ENCODE results near the gene CCDC170.

The CCDC170 gene

GRCh38 chr6:151630387-151630786 is 136.6 kb downstream of the CCDC170 start:
- no peak overlapping the region for H3K27ac Mint-ChIP-seq
- H3K4me1 Mint-ChIP-seq (ENCODE audit: low read depth): peaks cover 3% of the 10 kb centered on the region
- H3K4me3 Mint-ChIP-seq: no peak overlapping the region
- no peaks in the 10 kb centered on the region for H3K36me3 Mint-ChIP-seq (ENCODE audit: low read depth)
- no peaks in the 10 kb centered on the region for H3K27me3 Mint-ChIP-seq (ENCODE audit: low read depth)
- H3K9me3 Mint-ChIP-seq: no peaks in the 10 kb centered on the region

- H3K36me3 Mint-ChIP-seq (ENCODE audit: low read depth): no peaks in the 10 kb centered on the region
Measured at GRCh38 chr6:151630991-151631655, 137.3 kb downstream of the CCDC170 start.

GRCh38 chr6:151632415-151632987 is 138.7 kb downstream of the CCDC170 start:
- no peaks in the 10 kb centered on the region for H3K27me3 Mint-ChIP-seq (ENCODE audit: low read depth)
- no peaks in the 10 kb centered on the region for H3K36me3 Mint-ChIP-seq (ENCODE audit: low read depth)
- peaks cover 3% of the 10 kb centered on the region for H3K4me1 Mint-ChIP-seq (ENCODE audit: low read depth)
- no peak overlapping the region for H3K27ac Mint-ChIP-seq
- peaks cover 1% of the 10 kb centered on the region for H3K9me3 Mint-ChIP-seq
- no peak overlapping the region for H3K4me3 Mint-ChIP-seq

More at GRCh38 chr6:151630991-151631655, 137.3 kb downstream of the CCDC170 start:
- Mint-ChIP-seq H3K4me3 (no peak overlapping the region), H3K27me3 (ENCODE audit: low read depth) (no peaks in the 10 kb centered on the region), H3K4me1 (ENCODE audit: low read depth) (peaks cover 3% of the 10 kb centered on the region), H3K9me3 (no peaks in the 10 kb centered on the region), H3K27ac (no peak overlapping the region)

GRCh38 chr6:151633526-151634335 is 139.9 kb downstream of the CCDC170 start:
- Mint-ChIP-seq H3K4me1 (ENCODE audit: low read depth) (no peaks in the 10 kb centered on the region), H3K36me3 (ENCODE audit: low read depth) (no peaks in the 10 kb centered on the region), H3K4me3 (no peak overlapping the region), H3K27ac (no peak overlapping the region), H3K27me3 (ENCODE audit: low read depth) (peaks cover 3% of the 10 kb centered on the region), H3K9me3 (peaks cover 9% of the 10 kb centered on the region)

DNA sequence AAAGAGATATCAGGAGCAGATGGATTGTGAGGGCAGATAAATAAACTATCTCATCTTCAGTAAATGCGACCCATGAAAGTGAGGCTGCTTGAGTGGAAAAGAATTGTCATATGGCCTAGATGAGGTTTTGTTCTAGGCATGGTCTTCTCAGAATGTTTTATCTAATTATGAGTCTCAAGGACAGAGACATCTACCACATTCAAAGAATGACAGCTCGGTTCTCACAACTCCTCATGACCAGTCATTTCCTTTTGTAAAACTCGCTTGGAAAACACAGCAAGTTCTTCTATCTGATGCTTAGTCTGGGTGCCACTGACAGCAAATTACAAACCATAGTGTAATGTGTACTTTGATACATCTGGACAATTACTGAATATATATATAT is 140.5 kb downstream of the CCDC170 start:
- Mint-ChIP-seq H3K4me1 (ENCODE audit: low read depth) (no peaks in the 10 kb centered on the region), H3K27ac (no peak overlapping the region), H3K27me3 (ENCODE audit: low read depth) (peaks cover 3% of the 10 kb centered on the region), H3K9me3 (peaks cover 9% of the 10 kb centered on the region), H3K4me3 (no peak overlapping the region), H3K36me3 (ENCODE audit: low read depth) (no peaks in the 10 kb centered on the region)

- H3K4me3 Mint-ChIP-seq: no peak overlapping the region
- no peak overlapping the region for H3K27ac Mint-ChIP-seq
- peaks cover 9% of the 10 kb centered on the region for H3K9me3 Mint-ChIP-seq
- H3K27me3 Mint-ChIP-seq (ENCODE audit: low read depth): peaks cover 8% of the 10 kb centered on the region
- H3K4me1 Mint-ChIP-seq (ENCODE audit: low read depth): no peaks in the 10 kb centered on the region
- no peaks in the 10 kb centered on the region for H3K36me3 Mint-ChIP-seq (ENCODE audit: low read depth)
Measured at GRCh38 chr6:151635741-151636140, 141.9 kb downstream of the CCDC170 start.

GRCh38 chr6:151637814-151638213 is 144.0 kb downstream of the CCDC170 start:
- no peaks in the 10 kb centered on the region for H3K36me3 Mint-ChIP-seq (ENCODE audit: low read depth)
- H3K9me3 Mint-ChIP-seq: peaks cover 12% of the 10 kb centered on the region
- no peak overlapping the region for H3K27ac Mint-ChIP-seq
- H3K27me3 Mint-ChIP-seq (ENCODE audit: low read depth): peaks cover 10% of the 10 kb centered on the region
- H3K4me3 Mint-ChIP-seq: no peak overlapping the region
- no peaks in the 10 kb centered on the region for H3K4me1 Mint-ChIP-seq (ENCODE audit: low read depth)

- Mint-ChIP-seq H3K9me3 (peaks cover 12% of the 10 kb centered on the region), H3K36me3 (ENCODE audit: low read depth) (no peaks in the 10 kb centered on the region), H3K4me3 (no peak overlapping the region), H3K27me3 (ENCODE audit: low read depth) (peaks cover 13% of the 10 kb centered on the region), H3K27ac (no peak overlapping the region), H3K4me1 (ENCODE audit: low read depth) (no peaks in the 10 kb centered on the region)
Measured at GRCh38 chr6:151639750-151640149, 145.9 kb downstream of the CCDC170 start.

GRCh38 chr6:151641028-151641427 is 147.2 kb downstream of the CCDC170 start:
- H3K9me3 Mint-ChIP-seq: peaks cover 12% of the 10 kb centered on the region
- peaks cover 21% of the 10 kb centered on the region for H3K27me3 Mint-ChIP-seq (ENCODE audit: low read depth)
- H3K27ac Mint-ChIP-seq: no peak overlapping the region
- no peak overlapping the region for H3K4me3 Mint-ChIP-seq
- H3K36me3 Mint-ChIP-seq (ENCODE audit: low read depth): no peaks in the 10 kb centered on the region
- H3K4me1 Mint-ChIP-seq (ENCODE audit: low read depth): peaks cover 3% of the 10 kb centered on the region

- H3K27me3 Mint-ChIP-seq (ENCODE audit: low read depth): peaks cover 19% of the 10 kb centered on the region
- no peaks in the 10 kb centered on the region for H3K9me3 Mint-ChIP-seq
- no peak overlapping the region for H3K27ac Mint-ChIP-seq
- no peak overlapping the region for H3K4me3 Mint-ChIP-seq
- no peaks in the 10 kb centered on the region for H3K36me3 Mint-ChIP-seq (ENCODE audit: low read depth)
- H3K4me1 Mint-ChIP-seq (ENCODE audit: low read depth): peaks cover 3% of the 10 kb centered on the region
Measured at GRCh38 chr6:151647976-151648639, 154.3 kb downstream of the CCDC170 start.

- Mint-ChIP-seq H3K36me3 (ENCODE audit: low read depth) (no peaks in the 10 kb centered on the region), H3K4me1 (ENCODE audit: low read depth) (peaks cover 3% of the 10 kb centered on the region), H3K27ac (no peak overlapping the region), H3K27me3 (ENCODE audit: low read depth) (peaks cover 15% of the 10 kb centered on the region), H3K4me3 (no peak overlapping the region), H3K9me3 (peaks cover 6% of the 10 kb centered on the region)
Measured at GRCh38 chr6:151649835-151650234, 156.0 kb downstream of the CCDC170 start.

DNA sequence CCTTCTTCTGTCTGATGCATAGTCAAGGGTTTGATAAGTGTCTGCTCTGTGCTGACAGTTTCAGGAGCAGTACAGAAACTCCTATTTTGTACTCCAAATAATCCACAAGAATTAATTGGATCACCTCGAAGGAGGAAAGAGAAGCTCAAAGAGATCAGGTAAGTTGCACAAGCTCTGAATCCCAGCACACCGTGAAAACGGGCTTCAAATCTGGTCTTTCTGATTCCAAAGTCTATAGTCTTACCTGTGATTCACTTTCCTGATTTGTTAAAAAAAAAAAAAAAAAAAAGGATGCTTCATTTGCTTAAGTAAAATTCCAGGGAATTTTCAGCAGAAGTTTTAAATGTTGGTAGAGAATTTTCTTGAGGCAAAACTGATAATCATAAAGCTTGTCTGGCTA is 157.8 kb downstream of the CCDC170 start:
- Mint-ChIP-seq H3K9me3 (peaks cover 8% of the 10 kb centered on the region), H3K4me1 (ENCODE audit: low read depth) (no peaks in the 10 kb centered on the region)

GRCh38 chr6:151652325-151652724 is 158.5 kb downstream of the CCDC170 start:
- H3K27me3 Mint-ChIP-seq (ENCODE audit: low read depth): peaks cover 8% of the 10 kb centered on the region

More for the DNA sequence above, 157.8 kb downstream of the CCDC170 start:
- Mint-ChIP-seq H3K36me3 (ENCODE audit: low read depth) (no peaks in the 10 kb centered on the region), H3K27ac (no peak overlapping the region), H3K4me3 (no peak overlapping the region), H3K27me3 (ENCODE audit: low read depth) (peaks cover 7% of the 10 kb centered on the region)

DNA sequence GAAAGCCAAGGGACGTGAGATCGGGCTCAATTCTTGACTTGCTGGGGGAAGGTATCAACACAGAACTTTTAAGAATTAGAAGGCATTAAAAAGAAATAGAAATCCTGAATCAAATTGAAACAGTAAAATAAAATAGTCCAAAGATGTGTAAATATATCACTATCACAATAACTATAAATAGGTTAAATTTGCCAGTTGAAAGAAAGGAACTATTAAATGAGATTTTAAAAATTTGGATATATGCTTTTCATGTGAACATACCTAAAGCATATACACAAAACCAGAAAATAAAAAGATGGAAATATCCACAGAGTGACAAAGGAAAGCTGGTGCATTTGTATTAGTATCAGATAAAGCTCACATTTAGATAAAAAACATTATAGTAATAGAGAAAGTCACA is 161.3 kb downstream of the CCDC170 start:
- H3K4me3 Mint-ChIP-seq: no peak overlapping the region
- peaks cover 9% of the 10 kb centered on the region for H3K27me3 Mint-ChIP-seq (ENCODE audit: low read depth)
- H3K27ac Mint-ChIP-seq: no peak overlapping the region
- H3K4me1 Mint-ChIP-seq (ENCODE audit: low read depth): no peaks in the 10 kb centered on the region
- no peaks in the 10 kb centered on the region for H3K36me3 Mint-ChIP-seq (ENCODE audit: low read depth)
- peaks cover 8% of the 10 kb centered on the region for H3K9me3 Mint-ChIP-seq

More at GRCh38 chr6:151652325-151652724, 158.5 kb downstream of the CCDC170 start:
- Mint-ChIP-seq H3K4me1 (ENCODE audit: low read depth) (no peaks in the 10 kb centered on the region), H3K9me3 (peaks cover 8% of the 10 kb centered on the region), H3K27ac (no peak overlapping the region), H3K36me3 (ENCODE audit: low read depth) (no peaks in the 10 kb centered on the region), H3K4me3 (no peak overlapping the region)
